ENCODE results near the gene LUC7L3.

Gene LUC7L3

GRCh38 chr17:50684612-50685333 is 34.6 kb upstream of the LUC7L3 start:
- Mint-ChIP-seq H3K4me1 (peaks cover 42% of the 10 kb centered on the region), H3K27me3 (ENCODE audit: low read depth) (peaks cover 13% of the 10 kb centered on the region), H3K9me3 (no peaks in the 10 kb centered on the region), H3K36me3 (ENCODE audit: low read depth) (no peaks in the 10 kb centered on the region), H3K4me3 (no peak overlapping the region), H3K27ac (peak overlapping the region in 2 of 3 experiments; percentile 47 to 66)
- TF ChIP-seq, protein P1, sequence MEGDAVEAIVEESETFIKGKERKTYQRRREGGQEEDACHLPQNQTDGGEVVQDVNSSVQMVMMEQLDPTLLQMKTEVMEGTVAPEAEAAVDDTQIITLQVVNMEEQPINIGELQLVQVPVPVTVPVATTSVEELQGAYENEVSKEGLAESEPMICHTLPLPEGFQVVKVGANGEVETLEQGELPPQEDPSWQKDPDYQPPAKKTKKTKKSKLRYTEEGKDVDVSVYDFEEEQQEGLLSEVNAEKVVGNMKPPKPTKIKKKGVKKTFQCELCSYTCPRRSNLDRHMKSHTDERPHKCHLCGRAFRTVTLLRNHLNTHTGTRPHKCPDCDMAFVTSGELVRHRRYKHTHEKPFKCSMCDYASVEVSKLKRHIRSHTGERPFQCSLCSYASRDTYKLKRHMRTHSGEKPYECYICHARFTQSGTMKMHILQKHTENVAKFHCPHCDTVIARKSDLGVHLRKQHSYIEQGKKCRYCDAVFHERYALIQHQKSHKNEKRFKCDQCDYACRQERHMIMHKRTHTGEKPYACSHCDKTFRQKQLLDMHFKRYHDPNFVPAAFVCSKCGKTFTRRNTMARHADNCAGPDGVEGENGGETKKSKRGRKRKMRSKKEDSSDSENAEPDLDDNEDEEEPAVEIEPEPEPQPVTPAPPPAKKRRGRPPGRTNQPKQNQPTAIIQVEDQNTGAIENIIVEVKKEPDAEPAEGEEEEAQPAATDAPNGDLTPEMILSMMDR (IDR thresholded peaks at IDR 0.05; ENCODE audit: unreplicated experiment in 3 of 3) = no peak

- peak overlapping the region in 2 of 3 experiments; percentile 72 to 82 for H3K27ac Mint-ChIP-seq
- H3K36me3 Mint-ChIP-seq (ENCODE audit: low read depth) = no peaks in the 10 kb centered on the region
- peaks cover 13% of the 10 kb centered on the region for H3K27me3 Mint-ChIP-seq (ENCODE audit: low read depth)
- TF ChIP-seq, protein P1 (IDR thresholded peaks at IDR 0.05; ENCODE audit: unreplicated experiment in 3 of 3) = no peak
- H3K4me1 Mint-ChIP-seq = peaks cover 46% of the 10 kb centered on the region
- H3K4me3 Mint-ChIP-seq = no peak overlapping the region
- H3K9me3 Mint-ChIP-seq = no peaks in the 10 kb centered on the region
These were observed 34.1 kb upstream of the LUC7L3 start for GRCh38 chr17:50685334-50685665.

GRCh38 chr17:50685691-50686493 is 33.5 kb upstream of the LUC7L3 start:
- TF ChIP-seq, protein P1 (IDR thresholded peaks at IDR 0.05; ENCODE audit: unreplicated experiment in 3 of 3) = no peak
- H3K4me1 Mint-ChIP-seq = peaks cover 48% of the 10 kb centered on the region

GRCh38 chr17:50686494-50687199 is 32.8 kb upstream of the LUC7L3 start:
- Mint-ChIP-seq H3K9me3 (no peaks in the 10 kb centered on the region), H3K4me1 (peaks cover 49% of the 10 kb centered on the region), H3K4me3 (peak overlapping the region in 2 of 3 experiments; percentile 10 to 14), H3K36me3 (ENCODE audit: low read depth) (no peaks in the 10 kb centered on the region), H3K27me3 (ENCODE audit: low read depth) (peaks cover 13% of the 10 kb centered on the region), H3K27ac (peak overlapping the region; percentile 67 to 82 (median 82))
- TF ChIP-seq, protein P1 (IDR thresholded peaks at IDR 0.05; ENCODE audit: unreplicated experiment in 3 of 3) = no peak

More at GRCh38 chr17:50685691-50686493, 33.5 kb upstream of the LUC7L3 start:
- peak overlapping the region; percentile 67 to 82 (median 72) for H3K27ac Mint-ChIP-seq
- peaks cover 13% of the 10 kb centered on the region for H3K27me3 Mint-ChIP-seq (ENCODE audit: low read depth)
- H3K4me3 Mint-ChIP-seq = peak overlapping the region in 1 of 3 experiments; percentile 15
- H3K9me3 Mint-ChIP-seq = no peaks in the 10 kb centered on the region
- H3K36me3 Mint-ChIP-seq (ENCODE audit: low read depth) = no peaks in the 10 kb centered on the region

GRCh38 chr17:50687200-50688066 is 32.0 kb upstream of the LUC7L3 start:
- TF ChIP-seq, protein P1 (IDR thresholded peaks at IDR 0.05; ENCODE audit: unreplicated experiment in 3 of 3) = no peak
- H3K27me3 Mint-ChIP-seq (ENCODE audit: low read depth) = peaks cover 11% of the 10 kb centered on the region
- no peaks in the 10 kb centered on the region for H3K36me3 Mint-ChIP-seq (ENCODE audit: low read depth)
- H3K4me3 Mint-ChIP-seq = no peak overlapping the region
- H3K4me1 Mint-ChIP-seq = peaks cover 50% of the 10 kb centered on the region
- H3K9me3 Mint-ChIP-seq = no peaks in the 10 kb centered on the region
- H3K27ac Mint-ChIP-seq = peak overlapping the region; percentile 49 to 82 (median 82)

Data from nephron (organoid).